ENCODE measurements around the gene PTPN4. TPM values are rescaled to one million over a fixed set of nuclear protein-coding genes. Genes with fewer than 3 reads are reported as not detected.

PTPN4 gene
- total RNA-seq, 1 experiment from 2014 or later, result 52.4 TPM

GRCh38 chr2:119719261-119719627, 40.5 kb upstream of the PTPN4 start:
- no peak for DNase-seq
- H3K36me3 Mint-ChIP-seq (ENCODE audit: insufficient read depth, unreplicated experiment), result no peaks in the 10 kb centered on the region
- TF ChIP-seq CTCF (IDR thresholded peaks at IDR 0.05; ENCODE audit: unreplicated experiment), result no peak
- H3K4me3 Mint-ChIP-seq (ENCODE audit: low read depth, unreplicated experiment), result no peak overlapping the region
- peaks cover 2% of the 10 kb centered on the region for H3K9me3 Mint-ChIP-seq (ENCODE audit: low read depth, unreplicated experiment)
- H3K27me3 Mint-ChIP-seq (ENCODE audit: unreplicated experiment), result peaks cover 10% of the 10 kb centered on the region
- H3K4me1 Mint-ChIP-seq (ENCODE audit: low read depth, unreplicated experiment), result peaks cover 17% of the 10 kb centered on the region
- no peak overlapping the region for H3K27ac Mint-ChIP-seq (ENCODE audit: unreplicated experiment)
- no TSS peak for BruUV-seq (replicated peaks)
- CTCF ChIA-PET, result no interaction called here
- intact Hi-C loops (cut with micrococcal nuclease; ENCODE audit: unreplicated experiment), result no loop called here

DNA sequence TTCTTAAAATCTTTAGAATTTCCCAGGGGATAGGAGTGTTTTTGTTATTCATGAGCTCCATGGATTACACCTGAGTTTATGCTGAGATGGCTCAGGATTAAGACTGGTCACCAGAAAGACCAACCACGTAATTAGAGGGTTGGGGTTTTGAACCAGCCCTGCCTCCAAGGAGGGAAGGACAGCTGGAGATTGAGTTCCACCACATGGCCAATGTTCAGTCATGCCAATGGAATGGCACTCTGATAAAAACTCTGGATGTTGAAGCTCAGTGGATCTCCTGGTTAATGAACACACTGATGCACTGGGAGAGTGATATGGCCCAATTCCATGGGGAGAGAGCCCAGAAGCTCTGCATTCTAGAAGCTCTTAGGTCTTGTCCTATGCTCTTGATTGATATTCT, 38.7 kb upstream of the PTPN4 start:
- peaks cover 2% of the 10 kb centered on the region for H3K9me3 Mint-ChIP-seq (ENCODE audit: low read depth, unreplicated experiment)
- H3K4me3 Mint-ChIP-seq (ENCODE audit: low read depth, unreplicated experiment), result no peak overlapping the region
- DNase-seq, result no peak
- no peak overlapping the region for H3K27ac Mint-ChIP-seq (ENCODE audit: unreplicated experiment)
- no peak for TF ChIP-seq CTCF (IDR thresholded peaks at IDR 0.05; ENCODE audit: unreplicated experiment)
- CTCF ChIA-PET, result no interaction called here
- no TSS peak for BruUV-seq (replicated peaks)
- no peaks in the 10 kb centered on the region for H3K27me3 Mint-ChIP-seq (ENCODE audit: unreplicated experiment)
- peaks cover 17% of the 10 kb centered on the region for H3K4me1 Mint-ChIP-seq (ENCODE audit: low read depth, unreplicated experiment)
- intact Hi-C loops (cut with micrococcal nuclease; ENCODE audit: unreplicated experiment), result no loop called here
- no peaks in the 10 kb centered on the region for H3K36me3 Mint-ChIP-seq (ENCODE audit: insufficient read depth, unreplicated experiment)

- BruUV-seq (replicated peaks), result no TSS peak
- TF ChIP-seq CTCF (IDR thresholded peaks at IDR 0.05; ENCODE audit: unreplicated experiment), result no peak
- CTCF ChIA-PET, result no interaction called here
- intact Hi-C loops (cut with micrococcal nuclease; ENCODE audit: unreplicated experiment), result no loop called here
- no peak overlapping the region for H3K27ac Mint-ChIP-seq (ENCODE audit: unreplicated experiment)
- no peaks in the 10 kb centered on the region for H3K36me3 Mint-ChIP-seq (ENCODE audit: insufficient read depth, unreplicated experiment)
- H3K9me3 Mint-ChIP-seq (ENCODE audit: low read depth, unreplicated experiment), result peaks cover 2% of the 10 kb centered on the region
- H3K27me3 Mint-ChIP-seq (ENCODE audit: unreplicated experiment), result no peaks in the 10 kb centered on the region
- H3K4me3 Mint-ChIP-seq (ENCODE audit: low read depth, unreplicated experiment), result no peak overlapping the region
- DNase-seq, result no peak
- H3K4me1 Mint-ChIP-seq (ENCODE audit: low read depth, unreplicated experiment), result peaks cover 17% of the 10 kb centered on the region
Observed at GRCh38 chr2:119721462-119721861, 38.3 kb upstream of the PTPN4 start.

DNA sequence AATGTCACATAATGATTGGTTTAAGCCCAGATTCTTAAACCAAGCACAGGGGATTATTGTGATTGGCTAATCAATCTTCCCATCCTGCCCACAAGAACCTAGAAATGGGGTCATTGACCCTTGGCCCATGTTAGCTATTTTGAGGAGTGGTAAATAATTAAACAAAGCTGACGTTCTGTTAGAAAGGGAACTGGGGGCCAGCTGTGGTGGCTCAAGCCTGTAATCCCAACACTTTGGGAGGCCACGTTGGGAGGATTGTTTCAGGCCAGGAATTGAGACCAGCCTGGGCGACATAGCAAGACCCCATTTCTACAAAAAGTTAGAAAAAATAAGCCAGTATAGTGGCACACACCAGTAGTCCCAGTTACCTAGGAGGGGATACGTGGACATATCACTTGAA, 37.8 kb upstream of the PTPN4 start:
- Mint-ChIP-seq H3K36me3 (ENCODE audit: insufficient read depth, unreplicated experiment) (no peaks in the 10 kb centered on the region), H3K4me3 (ENCODE audit: low read depth, unreplicated experiment) (no peak overlapping the region), H3K4me1 (ENCODE audit: low read depth, unreplicated experiment) (peaks cover 17% of the 10 kb centered on the region), H3K27ac (ENCODE audit: unreplicated experiment) (no peak overlapping the region), H3K9me3 (ENCODE audit: low read depth, unreplicated experiment) (peaks cover 2% of the 10 kb centered on the region), H3K27me3 (ENCODE audit: unreplicated experiment) (no peaks in the 10 kb centered on the region)
- CTCF ChIA-PET, result no interaction called here
- DNase-seq, result no peak
- intact Hi-C loops (cut with micrococcal nuclease; ENCODE audit: unreplicated experiment), result no loop called here
- TF ChIP-seq CTCF (IDR thresholded peaks at IDR 0.05; ENCODE audit: unreplicated experiment), result no peak
- no TSS peak for BruUV-seq (replicated peaks)

GRCh38 chr2:119723186-119723585, 36.5 kb upstream of the PTPN4 start:
- Mint-ChIP-seq H3K27ac (ENCODE audit: unreplicated experiment) (no peak overlapping the region), H3K9me3 (ENCODE audit: low read depth, unreplicated experiment) (peaks cover 2% of the 10 kb centered on the region), H3K27me3 (ENCODE audit: unreplicated experiment) (peaks cover under 1% of the 10 kb centered on the region), H3K4me3 (ENCODE audit: low read depth, unreplicated experiment) (no peak overlapping the region), H3K4me1 (ENCODE audit: low read depth, unreplicated experiment) (peaks cover 13% of the 10 kb centered on the region), H3K36me3 (ENCODE audit: insufficient read depth, unreplicated experiment) (no peaks in the 10 kb centered on the region)
- TF ChIP-seq CTCF (IDR thresholded peaks at IDR 0.05; ENCODE audit: unreplicated experiment), result no peak
- no TSS peak for BruUV-seq (replicated peaks)
- DNase-seq, result no peak
- intact Hi-C loops (cut with micrococcal nuclease; ENCODE audit: unreplicated experiment), result no loop called here
- CTCF ChIA-PET, result no interaction called here

All from Calu3 (cell line).